Vagina (tissue), 2 donors: ENCODE results near the gene TRIM7.
"Not testable (repeated sequence)": the region's sequence is repeated elsewhere in the genome, so short reads cannot be mapped to it uniquely, and the experiment has no call there.

Source experiments
- POLR2A ChIP-seq, 2 donors: fragments of 450-650 bp; IDR thresholded peaks; one replicate each; pipeline ENCODE4 v1.6.1; 2017; ENCODE audit warnings: antibody characterized with exemption in 2 of 2, mild to moderate bottlenecking in 2 of 2, moderate library complexity in 2 of 2
- TF ChIP-seq, protein P1 (sequence below), 3 experiments: fragments of 450-650 bp in 2 of 3; fragments of 200-600 bp in 1 of 3; sonication (generic) in 1 of 3; IDR thresholded peaks; one replicate each; pipeline ENCODE4 v1.5.1; 2017 to 2019; ENCODE audit warnings: antibody characterized with exemption in 3 of 3, mild to moderate bottlenecking in 2 of 3, moderate library complexity in 2 of 3

DNA sequence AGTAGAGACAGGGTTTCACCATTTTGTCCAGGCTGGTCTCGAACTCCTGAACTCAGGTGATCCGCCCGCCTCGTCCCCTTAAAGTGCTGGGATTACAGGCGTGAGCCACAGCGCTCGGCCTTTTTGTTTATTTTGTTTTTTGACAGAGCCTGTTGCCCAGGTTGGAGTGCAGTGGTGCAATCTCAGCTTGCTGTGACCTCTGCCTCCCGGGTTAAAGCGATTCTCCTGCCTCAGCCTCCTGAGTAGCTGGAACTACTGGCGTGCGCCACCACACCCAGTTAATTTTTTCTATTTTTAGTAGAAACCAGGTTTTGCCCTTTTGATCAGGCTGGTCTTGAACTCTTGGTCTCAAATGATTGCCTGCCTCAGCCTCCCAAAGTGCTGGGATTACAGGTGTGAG lies 5.2 kb upstream of the TRIM7 start:
- TF ChIP-seq POLR2A (IDR thresholded peaks at IDR 0.05), result not testable (repeated sequence)
- TF ChIP-seq, protein P1, sequence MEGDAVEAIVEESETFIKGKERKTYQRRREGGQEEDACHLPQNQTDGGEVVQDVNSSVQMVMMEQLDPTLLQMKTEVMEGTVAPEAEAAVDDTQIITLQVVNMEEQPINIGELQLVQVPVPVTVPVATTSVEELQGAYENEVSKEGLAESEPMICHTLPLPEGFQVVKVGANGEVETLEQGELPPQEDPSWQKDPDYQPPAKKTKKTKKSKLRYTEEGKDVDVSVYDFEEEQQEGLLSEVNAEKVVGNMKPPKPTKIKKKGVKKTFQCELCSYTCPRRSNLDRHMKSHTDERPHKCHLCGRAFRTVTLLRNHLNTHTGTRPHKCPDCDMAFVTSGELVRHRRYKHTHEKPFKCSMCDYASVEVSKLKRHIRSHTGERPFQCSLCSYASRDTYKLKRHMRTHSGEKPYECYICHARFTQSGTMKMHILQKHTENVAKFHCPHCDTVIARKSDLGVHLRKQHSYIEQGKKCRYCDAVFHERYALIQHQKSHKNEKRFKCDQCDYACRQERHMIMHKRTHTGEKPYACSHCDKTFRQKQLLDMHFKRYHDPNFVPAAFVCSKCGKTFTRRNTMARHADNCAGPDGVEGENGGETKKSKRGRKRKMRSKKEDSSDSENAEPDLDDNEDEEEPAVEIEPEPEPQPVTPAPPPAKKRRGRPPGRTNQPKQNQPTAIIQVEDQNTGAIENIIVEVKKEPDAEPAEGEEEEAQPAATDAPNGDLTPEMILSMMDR (IDR thresholded peaks at IDR 0.05), result not testable (repeated sequence)
